ENCODE measurements around the gene FAM13B. TPM values are rescaled to one million over a fixed set of nuclear protein-coding genes. Genes with fewer than 3 reads are reported as not detected.

Gene FAM13B
- total RNA-seq, 1 experiment from 2014 or later: 13.6 TPM

GRCh38 chr5:138067945-138068344 lies 35.1 kb upstream of the FAM13B start:
- no peak overlapping the region for H3K4me3 ChIP-seq (replicated peaks in 1 of 2; ENCODE audit: low read depth in 1 of 2, low read length in 2 of 2)
- no TSS peak for BruUV-seq (replicated peaks)
- no peak for DNase-seq (ENCODE audit: low read depth, low spot score)
- H3K9me3 ChIP-seq (ENCODE audit: control insufficient read depth in 1 of 2, insufficient read depth in 1 of 2, low read depth in 1 of 2, low read length in 2 of 2): no peaks in the 10 kb centered on the region
- ChIA-PET RAD21 (ENCODE audit: low non-redundant PET in 1 of 2, low total read pairs in 2 of 2, uncharacterized antibody in 2 of 2, unreplicated experiment in 2 of 2) (no interaction called here), POLR2A (interaction anchor here (0.7 kb wide), 1 partner anchor 8 kb away, joined by 3 read pairs; no protein-coding TSS in a partner anchor), CTCF (interaction anchor here (1.6 to 3.0 kb wide), 5 partner anchors 8 to 438 kb away, joined by 3 to 24 read pairs (median 13); no protein-coding TSS in a partner anchor)
- H3K4me2 ChIP-seq (ENCODE audit: low read length): no peak overlapping the region
- no peaks in the 10 kb centered on the region for H3K79me2 ChIP-seq (ENCODE audit: insufficient read depth, low read length)
- TF ChIP-seq YY1 (IDR thresholded peaks at IDR 0.05; ENCODE audit: extremely low read depth, insufficient replicate concordance, low read depth, low read length) (no peak), ATF3 (IDR thresholded peaks at IDR 0.05) (no peak), ZBTB33 (IDR thresholded peaks at IDR 0.05; ENCODE audit: extremely low read depth, insufficient replicate concordance, low read length) (no peak), ZNF274 (IDR thresholded peaks at IDR 0.05; ENCODE audit: low read depth, low read length) (no peak), JUND (IDR thresholded peaks at IDR 0.05) (no peak), REST (IDR thresholded peaks at IDR 0.05; ENCODE audit: low read depth) (no peak), EZH2phosphoT487 (IDR thresholded peaks at IDR 0.05; ENCODE audit: borderline replicate concordance) (no peak), ELF1 (IDR thresholded peaks at IDR 0.05; ENCODE audit: borderline replicate concordance, low read depth) (no peak), POLR2AphosphoS5 (IDR thresholded peaks at IDR 0.05; ENCODE audit: low read depth, low read length) (no peak), EZH2 (IDR thresholded peaks at IDR 0.05) (no peak)
- H3K9me2 ChIP-seq (ENCODE audit: insufficient read depth): no peaks in the 10 kb centered on the region
- no peaks in the 10 kb centered on the region for H3K36me3 ChIP-seq (ENCODE audit: control insufficient read depth in 1 of 2, insufficient read depth in 2 of 2, low read length in 2 of 2)
- no peak overlapping the region for H3K9ac ChIP-seq (ENCODE audit: low read length)
- intact Hi-C loops (cut with micrococcal nuclease): loop anchor here (1.0 to 2.0 kb wide), 2 partner anchors 32 to 289 kb away; no protein-coding TSS in a partner anchor
- H2AFZ ChIP-seq (ENCODE audit: low read depth, low read length, poor library complexity, severe bottlenecking): no peak overlapping the region
- H3K27ac ChIP-seq (ENCODE audit: low read depth, low read length): no peak overlapping the region
- H3K27me3 ChIP-seq (ENCODE audit: insufficient read depth, low read length): no peaks in the 10 kb centered on the region
- ATAC-seq: no peak
- no peaks in the 10 kb centered on the region for H3K4me1 ChIP-seq (ENCODE audit: control insufficient read depth in 1 of 2, insufficient read depth in 2 of 2, low read length in 2 of 2)
- H4K20me1 ChIP-seq (ENCODE audit: insufficient read depth): no peaks in the 10 kb centered on the region
